NCI-H69 (cell line): ENCODE results near the gene KRTAP10-11.
"Not testable (repeated sequence)": the region's sequence is repeated elsewhere in the genome, so short reads cannot be mapped to it uniquely, and the experiment has no call there.

Experiments
- DNase-seq: peaks from one replicate; lab custom pipeline; 2025; lab: John Stamatoyannopoulos, UW

The KRTAP10-11 gene

DNA sequence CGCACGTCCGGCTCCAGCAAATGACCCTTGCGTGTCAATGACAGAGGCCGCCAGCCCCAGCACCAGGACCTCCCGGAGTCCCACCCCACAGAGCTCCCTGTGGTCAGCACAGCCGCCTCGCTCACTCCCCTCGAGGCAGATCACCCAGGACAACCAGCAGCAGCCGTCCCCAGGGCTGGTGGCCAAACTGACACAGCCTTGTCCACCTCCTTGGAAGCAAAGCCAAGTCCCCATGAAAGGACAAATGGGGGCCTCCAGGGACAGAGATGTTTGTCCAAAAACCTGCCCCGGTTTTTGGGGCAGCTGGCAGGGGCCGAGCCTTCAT is 6.9 kb upstream of the KRTAP10-11 start:
- DNase-seq: no peak

DNA sequence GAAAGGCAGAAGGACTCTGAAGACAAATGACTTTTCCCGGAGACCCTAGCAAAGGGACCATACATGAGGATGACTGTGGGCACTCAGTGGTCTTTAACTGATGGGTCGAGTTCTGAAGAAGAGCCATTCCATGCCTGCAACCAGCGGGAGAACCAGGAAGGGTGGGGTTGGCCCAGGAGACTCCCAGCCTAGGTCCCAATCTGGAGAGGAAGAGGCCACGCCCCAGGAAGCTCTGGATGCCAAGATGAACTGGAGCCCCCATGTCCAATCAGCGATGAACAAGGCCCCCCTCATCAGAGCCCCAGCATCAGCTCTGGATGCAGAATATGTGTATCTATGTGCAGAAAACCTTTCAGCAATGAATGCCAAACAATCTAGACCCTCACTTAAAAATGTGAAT is 5.5 kb upstream of the KRTAP10-11 start:
- DNase-seq: no peak

DNA sequence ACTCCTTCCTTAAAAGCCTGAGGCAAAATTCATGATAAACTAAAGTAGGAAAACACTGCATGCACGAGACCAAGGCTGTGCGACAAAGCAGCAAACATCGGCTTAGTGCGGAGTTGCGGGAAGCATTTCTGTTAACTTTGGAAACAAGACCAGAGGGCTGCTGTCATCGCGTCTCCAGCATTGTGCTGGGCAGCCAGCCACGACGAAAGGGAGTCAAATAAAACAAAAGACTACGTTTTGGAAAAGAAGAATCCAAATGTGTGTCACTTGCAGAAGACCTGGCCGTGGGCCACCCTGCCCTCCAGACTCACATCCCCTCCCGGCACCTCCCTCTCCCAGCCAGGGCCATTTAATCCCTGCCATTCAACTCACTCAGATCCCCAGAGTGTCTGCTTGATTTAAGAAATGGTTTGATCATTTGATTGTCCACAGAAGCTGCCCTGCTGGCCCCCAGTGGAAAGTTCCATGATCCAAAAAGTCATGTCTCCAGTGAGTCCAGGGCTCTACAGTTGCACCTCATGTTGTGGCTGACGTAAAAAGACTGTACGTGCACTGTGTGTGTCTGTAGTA is 2.4 kb upstream of the KRTAP10-11 start:
- DNase-seq: peak; percentile 80

DNA sequence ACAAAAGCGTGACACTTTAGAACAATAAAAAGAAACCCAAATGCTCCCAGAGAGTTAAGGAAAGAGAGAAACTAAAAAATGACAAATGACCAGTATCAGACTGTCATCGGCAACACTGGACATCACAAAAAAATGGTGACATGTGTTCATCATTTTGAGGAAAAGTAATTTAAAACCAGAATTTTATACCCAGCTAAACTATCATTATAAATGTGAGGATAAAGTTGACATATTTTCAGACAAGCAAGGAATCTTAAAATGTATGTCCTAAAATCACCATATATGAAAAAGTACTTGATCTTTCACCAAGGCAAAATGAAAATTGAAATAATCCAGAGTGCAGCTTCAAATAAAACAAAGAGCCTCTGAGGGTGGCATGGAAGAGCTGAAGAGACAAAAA is 1.3 kb upstream of the KRTAP10-11 start:
- no peak for DNase-seq

DNA sequence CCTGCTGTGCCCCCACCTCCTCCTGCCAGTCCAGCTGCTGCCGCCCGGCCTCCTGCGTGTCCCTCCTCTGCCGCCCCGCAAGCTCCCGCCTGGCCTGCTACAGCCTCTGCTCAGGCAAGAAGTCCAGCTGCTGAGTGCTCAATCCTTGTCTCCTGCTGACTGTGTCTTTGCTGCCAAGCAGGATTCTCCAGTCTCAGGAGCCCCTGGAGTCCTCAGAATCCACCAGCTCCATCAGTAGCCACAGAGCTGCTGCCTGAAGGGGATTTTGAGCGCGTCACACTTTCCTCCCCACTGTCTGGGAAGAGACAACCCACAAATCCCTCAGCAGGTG is 973 bp downstream of the KRTAP10-11 start:
- DNase-seq: peak; percentile 94

DNA sequence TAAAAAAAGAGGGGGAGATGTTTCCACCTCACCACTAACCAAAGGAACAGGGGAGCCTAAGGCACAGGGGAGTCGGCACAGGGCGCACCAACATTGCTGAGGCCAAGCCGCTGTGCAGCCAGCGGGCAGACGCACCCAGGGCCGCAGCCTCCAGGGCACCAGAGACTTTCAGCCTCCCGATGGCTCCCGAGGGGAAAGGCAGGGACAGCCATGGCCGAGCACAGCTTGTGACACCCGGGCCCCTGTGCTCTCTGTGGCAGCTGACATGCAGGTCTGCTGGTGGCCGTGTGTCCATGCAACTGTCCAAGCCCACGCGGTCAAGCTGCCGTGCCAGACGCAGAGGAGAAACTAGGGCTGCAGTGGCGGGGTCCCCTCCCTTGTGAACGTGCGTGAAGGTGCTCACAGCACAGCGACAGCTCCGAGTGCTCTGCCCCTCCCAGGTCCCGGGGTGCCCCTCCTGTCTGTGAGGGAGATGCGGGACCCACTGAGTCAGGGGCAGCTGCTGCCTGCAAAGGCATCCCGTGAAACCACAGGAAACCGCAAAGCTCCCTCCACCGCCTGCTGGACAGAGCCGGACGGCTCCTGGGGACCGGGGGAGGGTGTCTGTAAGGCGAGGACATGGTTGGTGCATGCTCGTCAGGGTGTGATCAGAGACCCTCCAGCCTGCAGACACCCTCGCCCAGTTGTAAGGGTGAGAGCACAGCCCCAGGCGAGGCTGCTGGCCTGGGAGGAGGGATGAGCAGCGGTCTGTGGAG is 2.5 kb downstream of the KRTAP10-11 start:
- DNase-seq: no peak

DNA sequence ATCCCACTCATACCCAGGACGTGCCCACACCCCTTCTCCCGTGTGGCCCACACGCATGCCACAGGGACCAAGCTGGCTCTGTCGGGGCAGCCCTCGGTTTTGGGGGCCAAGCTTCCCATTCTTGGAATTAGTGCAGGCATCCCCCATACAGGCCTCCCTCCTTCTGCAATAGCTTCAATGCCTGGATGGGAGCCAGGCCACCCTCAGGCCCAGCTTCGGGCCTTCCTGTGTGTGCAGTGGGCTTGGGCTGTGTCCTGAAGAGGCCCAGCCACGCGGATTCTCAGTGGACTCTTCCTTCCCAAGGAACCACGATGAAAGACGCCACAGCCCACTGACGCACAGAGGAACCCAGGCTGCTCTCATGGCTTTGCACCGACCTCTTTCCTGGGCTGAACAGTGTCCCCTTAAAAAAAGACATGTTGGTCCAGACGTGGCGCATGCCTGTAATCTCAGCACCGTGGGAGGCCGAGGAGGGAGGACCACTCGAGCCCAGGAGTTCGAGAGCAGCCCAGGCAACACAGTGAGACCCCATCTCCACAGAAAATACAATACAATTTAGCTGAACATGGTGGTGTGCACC is 3.4 kb downstream of the KRTAP10-11 start:
- DNase-seq: no peak

DNA sequence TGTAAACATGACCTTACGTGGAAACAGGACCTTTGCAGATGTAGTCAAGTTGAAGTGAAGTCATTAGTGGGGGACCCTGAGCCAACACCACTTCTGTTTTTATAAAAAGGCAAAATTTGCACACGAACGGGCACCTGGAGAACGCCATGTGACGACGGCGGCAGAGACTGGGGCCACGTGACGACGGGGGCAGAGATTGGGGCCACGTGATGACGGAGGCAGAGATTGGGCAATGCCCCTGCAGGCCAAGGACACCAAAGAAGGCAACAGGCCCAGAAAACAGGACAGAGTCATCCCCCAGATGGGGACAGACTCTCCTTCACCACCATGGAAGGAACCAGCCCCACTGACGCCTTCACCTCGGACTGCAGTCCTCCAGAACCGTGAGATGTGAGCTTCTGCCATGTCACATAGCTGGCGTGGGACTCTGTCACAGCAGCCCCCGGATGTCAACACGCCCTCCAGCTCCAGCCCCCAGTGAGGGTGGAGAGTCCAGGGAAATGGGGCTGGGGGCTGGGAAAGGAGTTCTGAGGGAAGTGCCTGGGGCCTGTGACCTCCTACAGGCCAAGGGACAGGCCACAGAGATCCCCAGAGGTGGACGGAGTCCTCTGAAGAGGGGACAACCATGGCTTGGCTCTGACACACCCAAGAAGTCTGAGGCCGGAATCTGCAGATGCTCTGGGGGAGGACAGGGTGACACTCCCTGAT is 4.2 kb downstream of the KRTAP10-11 start:
- DNase-seq: no peak

DNA sequence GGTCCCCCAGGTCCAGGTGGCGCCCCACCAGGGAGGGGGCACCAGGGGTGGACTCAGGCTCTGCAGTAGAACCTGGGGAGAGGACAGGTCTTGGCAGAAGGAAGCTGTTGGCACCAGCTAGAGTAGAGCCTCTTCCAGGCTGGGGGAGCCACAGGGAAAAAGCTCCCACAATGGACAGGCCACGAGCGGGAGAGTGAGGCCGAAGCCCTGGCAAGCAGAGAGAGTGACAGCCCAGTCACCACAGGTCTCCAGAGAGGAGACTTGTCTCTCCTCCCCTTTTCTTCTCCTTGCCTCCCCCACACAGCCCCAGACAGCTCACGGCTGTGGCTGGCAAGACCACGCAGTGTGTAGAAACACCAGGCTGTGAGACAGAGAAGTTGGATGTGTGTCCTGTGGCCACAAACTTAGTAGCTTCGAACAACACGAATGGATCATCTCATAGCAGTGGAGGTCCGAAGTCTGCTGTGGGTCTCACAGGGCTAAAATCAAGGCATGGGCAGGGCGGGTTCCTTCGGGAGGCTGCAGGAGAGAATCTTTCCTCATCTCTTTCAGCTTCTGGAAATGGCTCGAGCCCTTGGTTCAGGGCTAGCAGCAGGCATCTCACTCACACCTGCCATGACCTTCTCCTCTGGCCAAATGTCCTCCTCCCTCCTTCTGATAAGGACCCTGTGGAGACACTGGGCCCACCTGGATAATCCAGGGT is 4.9 kb downstream of the KRTAP10-11 start:
- DNase-seq: no peak

DNA sequence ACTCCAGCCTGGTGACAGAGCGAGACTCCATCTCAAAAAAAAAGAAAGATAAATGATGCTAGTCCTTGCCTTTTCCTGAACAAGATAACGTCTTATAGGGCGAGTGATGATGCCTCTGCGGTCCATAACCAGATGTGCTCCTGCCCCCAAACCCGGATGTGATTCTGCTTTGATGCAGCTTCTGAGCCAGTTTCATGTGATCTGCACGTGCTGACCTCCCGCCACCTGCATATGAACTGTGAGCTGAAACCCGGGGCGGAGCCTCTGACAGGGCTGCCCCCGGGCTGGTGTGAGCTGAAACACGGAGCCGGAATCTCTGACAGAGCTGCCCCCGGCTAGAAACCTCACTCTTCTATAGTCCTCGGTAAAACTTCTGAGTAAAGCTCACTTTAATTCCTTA is 6.9 kb downstream of the KRTAP10-11 start:
- peak; percentile 64 for DNase-seq

DNA sequence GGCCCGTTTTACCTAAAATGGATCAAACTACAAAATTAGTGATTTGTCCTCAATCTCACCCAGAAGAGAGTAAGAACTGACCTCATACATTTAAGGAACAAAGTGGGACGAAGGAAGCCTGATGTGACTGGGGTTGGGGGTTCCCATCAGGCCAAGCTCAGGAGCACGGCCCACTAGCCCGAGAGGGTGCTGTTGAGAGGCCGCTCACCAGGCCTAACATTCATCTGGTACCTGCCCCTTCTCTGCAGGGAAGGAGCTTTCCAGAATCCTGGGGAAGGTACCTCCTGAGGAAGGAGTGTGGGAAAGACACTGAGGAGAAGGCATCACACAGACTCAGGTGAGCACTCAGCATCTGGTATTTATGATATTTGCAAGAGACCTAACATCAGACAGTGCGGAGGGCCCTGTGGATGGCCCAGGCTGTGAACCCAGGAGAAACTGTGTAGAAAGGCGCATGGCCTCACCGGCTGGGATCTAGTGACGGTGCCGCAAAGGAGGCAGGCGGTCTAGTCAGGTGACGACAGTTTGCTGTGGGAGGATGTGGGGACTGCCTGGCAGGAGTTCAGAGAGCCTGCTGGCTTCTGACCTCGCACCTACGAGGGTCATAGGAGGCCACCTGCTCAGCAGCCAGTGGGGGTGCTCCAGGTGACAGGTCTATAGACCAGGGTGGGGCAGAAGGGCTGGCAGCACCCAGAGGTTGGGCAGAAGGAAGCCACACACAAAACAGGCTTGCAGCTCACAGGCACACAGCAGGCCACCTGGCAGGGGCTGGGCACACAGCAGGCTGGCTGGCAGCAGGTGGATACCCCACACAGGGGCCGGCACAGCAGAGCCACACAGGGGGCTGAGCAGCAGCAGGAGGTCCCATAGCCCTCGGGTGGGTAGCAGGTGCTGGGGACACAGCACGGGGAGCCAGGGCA is 7.7 kb downstream of the KRTAP10-11 start:
- DNase-seq: peak; percentile 93

DNA sequence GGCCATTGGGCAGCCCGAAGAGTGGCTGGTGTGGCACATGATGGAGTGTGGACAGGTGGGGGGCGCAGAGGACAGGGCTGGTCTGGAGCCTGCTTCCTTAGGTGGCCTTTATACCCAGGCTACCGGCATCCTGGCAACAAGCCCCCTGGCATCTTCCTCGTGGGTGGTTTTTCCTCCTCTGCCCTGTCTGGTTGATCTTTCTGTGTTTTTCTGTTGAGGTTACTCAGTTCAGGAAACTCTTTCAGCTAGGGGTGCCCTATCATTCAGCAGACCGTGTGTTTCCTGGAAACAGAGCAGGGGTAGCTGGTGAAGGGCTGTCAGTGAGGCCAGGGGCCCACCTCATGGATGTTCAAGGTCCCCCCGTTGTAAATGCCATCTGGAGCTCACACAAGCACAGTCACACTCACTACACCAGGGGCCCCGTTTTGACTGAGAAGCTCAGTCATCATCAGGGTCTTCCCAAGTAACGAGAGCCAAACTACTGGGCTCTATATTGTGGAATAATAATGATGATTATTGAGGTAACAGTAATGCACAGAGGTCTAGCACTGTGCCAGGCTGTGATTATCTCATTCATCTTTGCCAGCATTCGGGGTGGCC is 8.5 kb downstream of the KRTAP10-11 start, which contains the start of gene KRTAP12-4:
Gene KRTAP12-4 (minus strand): TSS at position 84 of the 600 bp plus-strand sequence. CDS start 45 bp downstream, at position 39.
- no peak for DNase-seq

DNA sequence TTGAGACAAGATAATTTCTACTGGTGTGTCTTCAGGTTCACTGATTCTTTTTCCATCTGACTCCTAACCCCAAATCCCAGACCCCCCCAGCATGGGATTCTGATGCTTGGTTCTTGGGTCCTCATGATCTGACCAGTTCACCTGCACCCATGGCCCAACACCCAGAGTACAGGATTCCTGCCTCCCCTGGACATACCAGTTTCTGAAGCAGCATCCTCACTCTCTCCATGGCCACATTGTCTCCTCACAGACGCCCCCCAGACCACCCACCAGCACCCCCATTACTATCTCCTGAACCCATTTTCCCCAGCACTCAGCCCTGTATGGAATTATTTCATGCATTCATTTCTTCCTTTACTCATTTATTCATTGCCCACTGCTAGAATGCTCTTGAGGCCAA is 10.7 kb downstream of the KRTAP10-11 start:
- no peak for DNase-seq

DNA sequence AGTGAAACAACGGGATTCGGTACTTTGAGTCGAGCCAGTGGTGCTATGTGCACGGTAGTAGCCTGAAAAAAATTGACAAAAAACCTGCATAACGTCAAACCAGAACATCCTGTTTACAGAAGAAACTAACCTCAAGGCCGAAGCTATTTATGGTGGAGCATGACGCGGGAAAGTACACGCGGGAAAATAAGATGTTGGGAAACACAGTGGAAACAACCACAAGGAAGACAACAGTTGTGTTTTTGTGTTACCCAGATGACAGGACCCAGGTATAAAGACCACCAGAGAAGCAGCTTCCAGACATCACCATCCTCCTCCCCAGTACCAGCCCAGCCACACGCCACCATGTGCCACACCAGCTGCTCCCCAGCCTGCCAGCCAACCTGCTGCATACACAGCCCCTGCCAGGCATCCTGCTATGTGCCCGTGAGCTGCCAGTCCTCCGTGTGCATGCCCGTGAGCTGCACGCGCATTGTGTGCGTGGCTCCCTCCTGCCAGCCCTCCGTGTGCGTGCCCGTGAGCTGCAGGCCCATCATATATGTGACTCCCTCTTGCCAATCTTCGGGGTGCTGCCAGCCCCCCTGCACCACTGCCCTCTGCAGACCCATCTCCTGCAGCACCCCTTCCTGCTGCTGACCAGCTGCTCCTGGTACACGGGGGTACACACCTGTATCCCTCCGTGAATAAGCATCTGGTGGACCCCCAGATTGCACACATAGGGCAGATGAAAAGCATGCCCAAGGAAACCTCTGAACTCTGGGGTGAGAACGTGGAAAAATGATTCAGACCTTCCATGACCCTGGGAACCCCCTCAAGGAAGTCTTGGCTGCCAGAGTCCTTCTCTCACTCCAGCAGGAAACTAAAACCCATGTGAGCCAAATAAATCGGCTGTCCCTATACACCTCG is 11.7 kb downstream of the KRTAP10-11 start, which contains the start of gene KRTAP12-3:
Gene KRTAP12-3 (plus strand): TSS at position 298 of the 906 bp plus-strand sequence. CDS start 48 bp downstream, at position 346.
- no peak for DNase-seq

DNA sequence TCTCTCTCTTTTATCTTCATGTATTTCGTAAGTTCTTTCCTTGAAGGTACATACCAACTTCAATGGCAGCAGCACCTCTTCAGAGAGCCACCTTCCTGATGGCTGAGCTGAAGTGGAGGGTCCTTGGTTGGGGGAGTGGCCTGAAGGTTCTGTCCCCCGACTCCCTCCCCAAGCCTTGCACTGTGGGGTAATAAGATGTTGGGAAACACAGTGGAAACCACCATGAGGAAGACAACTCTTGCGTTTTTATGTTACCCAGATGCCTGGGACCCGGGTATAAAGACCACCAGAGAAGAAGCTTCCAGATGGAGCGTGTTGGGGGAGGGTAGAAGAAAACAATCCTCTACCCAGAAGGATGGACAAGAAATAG is 12.3 kb downstream of the KRTAP10-11 start:
- DNase-seq: no peak

DNA sequence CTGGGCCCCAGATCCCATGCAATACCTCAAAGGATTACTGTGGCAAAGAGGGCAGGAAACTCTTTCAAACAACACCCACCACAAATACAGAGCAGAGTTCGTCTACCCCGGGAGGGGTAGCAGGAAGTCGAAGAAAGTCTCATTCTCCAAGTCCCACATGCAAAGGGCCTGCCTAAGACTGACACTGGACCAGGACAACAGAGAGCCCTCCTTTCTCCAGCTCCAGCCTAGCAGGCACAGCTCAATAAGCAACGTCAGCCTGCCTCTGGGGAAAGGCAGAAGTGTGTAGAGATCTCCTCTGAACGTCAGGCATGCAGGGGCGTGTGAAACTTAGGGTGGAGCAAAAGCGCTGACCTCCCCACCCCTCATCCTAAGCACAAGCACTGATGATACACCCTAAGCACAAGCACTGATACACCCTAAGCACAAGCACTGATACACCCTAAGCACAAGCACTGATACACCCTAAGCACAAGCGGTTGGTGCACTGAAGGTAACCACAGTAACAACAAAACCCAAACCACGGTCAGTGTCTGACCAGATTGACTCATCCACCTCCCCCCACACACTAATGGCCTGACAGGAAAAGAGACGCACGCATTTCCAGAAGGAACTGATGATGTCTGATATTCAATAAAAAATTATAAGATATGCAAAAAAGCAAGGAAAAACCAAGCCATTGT is 12.8 kb downstream of the KRTAP10-11 start:
- DNase-seq: no peak

DNA sequence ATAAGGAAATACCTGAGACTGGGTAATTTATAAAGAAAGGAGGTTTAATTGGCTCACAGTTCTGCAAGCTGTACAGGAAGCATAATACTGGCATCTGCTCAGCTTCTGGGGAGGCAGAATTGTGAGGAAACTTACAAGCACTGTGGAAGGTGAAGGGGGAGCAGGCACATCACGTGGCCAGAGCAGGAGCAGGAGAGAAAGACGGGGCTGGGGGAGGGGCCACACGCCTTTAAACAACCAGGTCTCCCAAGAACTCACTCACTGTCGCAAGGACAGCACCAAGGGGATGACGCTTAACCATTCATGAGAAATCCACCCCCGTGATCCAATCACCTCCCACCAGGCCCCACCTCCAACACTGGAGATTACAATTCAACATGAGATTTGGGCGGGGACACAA is 15.4 kb downstream of the KRTAP10-11 start:
- not testable (repeated sequence) for DNase-seq

DNA sequence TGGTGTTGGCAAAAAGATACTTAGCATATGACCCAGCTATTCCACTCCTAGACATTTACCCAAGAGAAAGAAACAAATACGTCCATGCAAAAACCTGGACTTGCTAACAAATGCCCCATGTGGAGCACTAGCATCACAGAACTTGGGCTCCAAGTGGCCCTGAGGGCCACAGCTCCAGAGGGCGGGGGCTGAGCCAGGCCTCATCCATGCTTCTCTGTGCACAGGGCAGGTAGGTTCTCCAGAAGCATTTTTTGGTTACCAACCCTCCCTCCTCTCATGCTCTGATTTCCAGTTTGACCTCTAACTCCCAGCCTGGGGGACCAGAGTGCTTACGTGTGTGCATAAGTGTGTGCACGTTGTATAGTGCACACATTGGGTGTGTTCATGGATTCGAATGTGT is 18.5 kb downstream of the KRTAP10-11 start:
- DNase-seq: no peak
